ENCODE data around the gene PARD3.
"Not testable (repeated sequence)": the region's sequence is repeated elsewhere in the genome, so short reads cannot be mapped to it uniquely, and the experiment has no call there.

The PARD3 gene

DNA sequence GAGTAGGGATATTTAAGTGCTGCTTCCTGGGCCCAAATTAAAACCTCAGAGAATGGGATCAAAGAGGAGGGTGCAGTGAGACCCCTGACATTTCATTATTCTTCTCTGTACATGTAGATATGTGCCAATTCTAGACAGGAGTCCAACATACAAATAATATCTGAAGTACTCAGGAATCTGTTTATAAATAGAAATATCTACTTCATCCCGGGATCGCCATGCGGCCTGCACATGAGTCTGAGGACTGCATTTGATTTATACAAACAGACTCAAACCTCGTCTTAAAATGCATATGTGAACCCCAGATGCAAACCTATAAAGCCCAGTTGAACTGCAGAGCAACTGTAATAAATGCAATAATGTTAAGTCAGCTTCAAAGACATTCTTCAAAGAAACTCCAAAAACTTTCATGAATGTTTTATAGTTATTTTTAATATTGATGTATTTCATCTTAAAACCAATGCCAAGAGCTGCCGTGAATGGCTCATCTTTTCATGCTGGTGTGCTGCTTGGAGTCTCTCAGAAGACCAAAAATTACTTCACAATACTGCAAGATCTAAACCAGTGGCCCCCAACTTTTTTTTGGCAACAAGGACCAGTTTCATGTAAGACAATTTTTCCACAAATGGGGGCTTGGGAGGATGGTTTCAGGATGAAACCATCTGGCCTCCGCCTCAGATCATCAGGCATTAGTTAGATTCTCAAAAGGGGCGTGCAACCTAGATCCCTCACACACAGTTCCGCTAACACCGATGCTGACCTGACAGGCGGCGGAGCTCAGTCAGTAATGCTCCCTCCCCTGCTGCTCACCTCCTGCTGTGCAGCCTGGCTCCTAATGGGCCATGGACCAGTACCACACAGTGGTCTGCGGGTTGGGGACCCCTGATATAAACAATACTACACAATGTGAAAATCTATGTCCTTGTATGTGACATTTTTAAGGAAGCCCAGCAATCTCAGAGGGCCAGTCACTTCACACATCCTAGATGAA lies 166.9 kb downstream of the PARD3 start:
- no peak for DNase-seq

DNA sequence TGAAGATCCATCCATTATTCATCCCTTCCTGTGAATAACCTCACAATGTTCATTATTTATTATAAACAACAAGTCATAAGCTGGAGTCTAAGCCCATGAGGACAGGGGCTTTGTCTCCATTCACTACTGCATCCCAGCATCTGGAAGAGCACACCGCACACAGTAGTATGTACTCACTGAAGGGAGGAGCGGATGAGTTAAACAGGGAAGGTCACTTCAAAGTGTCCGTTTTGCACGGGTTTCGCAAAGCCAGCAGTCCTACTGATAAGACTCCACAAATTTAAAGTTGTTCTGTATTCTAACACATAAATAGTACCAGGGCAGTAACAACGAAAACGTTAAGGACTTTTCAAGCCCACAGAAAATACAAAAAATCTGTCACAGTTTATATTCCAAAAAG lies 167.9 kb downstream of the PARD3 start:
- no peak for DNase-seq

DNA sequence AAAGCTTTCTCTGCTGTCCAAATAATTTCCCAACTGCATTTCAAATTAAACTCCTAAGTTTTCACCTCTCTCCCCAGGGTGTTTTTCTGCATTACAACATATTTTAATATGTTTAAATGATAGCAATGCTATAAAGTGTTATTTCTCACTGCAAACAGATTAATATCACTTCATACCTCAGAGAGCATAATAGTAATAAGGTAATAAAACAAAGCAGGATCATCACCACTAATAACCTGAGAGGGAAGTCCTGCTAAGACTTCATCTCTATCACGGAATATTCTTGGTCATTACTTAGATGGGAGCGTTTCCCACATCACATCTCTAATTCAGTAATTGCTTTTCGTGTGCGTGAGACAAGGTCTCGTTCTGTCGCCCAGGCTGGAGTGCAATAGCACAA lies 168.8 kb downstream of the PARD3 start:
- no peak for DNase-seq

DNA sequence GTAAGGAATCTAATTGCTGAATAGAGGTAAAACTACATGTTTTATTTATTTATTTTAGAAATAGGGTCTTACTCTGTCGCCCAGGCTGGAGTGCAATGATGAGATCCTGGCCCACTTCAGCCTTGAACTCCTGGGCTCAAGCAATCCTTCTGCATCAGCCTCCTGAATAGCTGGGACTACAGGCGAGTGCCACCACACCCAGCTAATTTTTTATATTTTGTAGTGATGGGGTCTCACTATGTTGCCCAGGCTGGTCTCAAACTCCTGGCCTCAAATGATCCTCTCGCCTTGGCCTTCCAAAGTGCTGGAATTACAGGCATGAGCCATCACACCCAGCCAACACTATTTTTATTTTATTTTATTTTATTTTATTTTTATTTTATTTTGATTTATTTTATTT lies 170.3 kb downstream of the PARD3 start:
- not testable (repeated sequence) for DNase-seq

DNA sequence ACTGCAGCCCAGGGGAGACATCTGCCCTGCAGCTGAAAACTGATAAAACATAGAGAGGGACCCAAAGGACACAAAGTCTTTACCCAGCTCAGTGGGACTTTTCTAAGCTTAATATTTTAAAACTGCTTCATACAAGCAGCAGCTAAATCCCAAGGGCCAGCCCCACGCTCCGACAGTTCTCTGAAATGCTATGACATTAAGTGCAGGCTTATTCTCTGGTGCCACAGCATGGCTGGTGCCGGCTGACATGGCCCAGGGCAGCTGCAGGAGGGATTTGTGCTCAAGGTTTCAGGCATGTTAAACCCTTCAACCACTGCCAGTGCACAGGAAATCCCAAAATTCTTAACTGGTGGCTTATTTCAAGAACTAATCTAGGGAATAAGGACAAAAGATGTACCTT lies 170.9 kb downstream of the PARD3 start:
- DNase-seq, result no peak

DNA sequence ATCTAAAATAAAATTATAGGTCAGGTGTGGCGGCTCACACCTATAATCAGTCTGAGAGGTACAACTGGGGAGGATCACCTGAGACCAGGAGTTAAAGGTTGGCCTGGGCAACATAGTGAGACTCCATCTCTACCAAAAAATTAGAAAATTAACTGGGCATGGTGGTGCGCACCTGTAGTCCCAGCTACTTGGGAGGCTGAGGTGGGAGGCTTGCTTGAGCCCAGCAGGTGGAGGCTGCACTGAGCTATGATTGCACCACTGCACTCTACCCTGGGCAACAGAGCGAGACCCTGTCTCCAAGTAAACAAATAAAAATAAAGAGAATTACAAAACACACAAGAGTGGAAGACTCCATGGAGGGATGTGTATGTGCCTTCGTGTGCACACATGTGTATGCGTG lies 171.5 kb downstream of the PARD3 start:
- DNase-seq, result no peak

DNA sequence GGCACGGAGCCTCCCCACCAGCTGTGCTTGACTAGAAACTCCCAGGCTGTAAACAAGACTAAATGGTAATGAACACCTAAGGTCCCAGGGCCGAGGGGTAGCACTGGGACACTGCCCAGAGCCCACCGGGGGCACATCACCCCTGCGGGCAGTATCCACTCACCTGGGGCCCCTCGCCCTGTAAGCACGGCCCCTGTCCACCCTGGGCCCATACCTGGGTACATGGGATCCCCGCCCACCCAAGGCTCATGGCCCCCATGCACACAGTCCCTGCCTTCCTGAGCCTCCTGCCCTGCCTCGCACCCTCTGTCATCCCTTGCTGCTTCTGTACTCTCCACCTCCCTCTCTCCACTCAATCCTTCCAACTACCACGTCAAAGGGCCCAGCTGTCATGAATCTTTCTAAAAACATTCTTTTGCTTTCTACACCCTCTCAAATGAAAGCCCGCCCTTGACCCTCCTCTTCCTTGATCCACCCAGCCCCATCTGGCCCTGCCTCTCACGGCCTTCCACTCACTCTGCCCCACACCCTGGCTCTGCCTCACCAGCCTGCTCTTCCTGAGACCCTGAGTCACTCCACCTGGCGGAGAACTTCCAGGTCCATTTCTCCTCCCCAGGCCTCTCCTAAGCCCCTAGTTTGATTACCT lies 173.1 kb downstream of the PARD3 start:
- no peak for DNase-seq

DNA sequence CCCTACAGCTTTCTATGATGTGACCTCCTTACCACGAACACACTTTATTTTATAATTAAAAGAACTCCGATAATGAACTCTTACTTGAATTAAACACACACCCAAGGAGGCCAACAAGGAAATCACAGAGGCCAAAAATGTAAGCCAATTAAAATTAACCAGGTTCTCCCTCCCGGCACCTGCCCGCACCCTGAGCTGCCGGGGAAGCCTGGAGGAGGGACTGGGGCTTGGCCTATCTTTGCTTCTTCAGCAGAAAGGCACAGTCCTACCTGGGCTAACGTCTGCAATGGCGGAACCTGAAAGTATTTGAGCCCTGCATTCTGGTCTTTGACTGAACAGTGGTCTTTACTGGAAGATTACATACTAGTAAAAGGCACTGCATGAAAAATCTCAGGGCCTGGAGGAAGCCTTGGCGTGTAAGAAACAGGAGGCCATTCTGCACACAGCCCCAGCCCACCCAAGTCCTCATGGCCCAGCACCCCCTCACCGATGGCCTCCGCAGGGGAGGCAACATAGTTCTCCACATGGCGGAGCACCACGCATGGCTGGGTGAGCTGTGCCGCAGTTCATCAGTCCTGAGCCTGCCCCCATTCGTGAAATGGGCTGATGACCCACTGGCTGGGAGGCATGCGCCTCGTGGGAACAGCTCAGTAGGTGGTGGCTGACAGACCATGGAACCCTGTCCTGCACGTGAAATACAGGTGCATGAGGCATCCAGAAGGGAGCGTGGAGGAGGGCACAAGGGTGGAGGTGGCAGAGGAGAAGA lies 173.8 kb downstream of the PARD3 start:
- DNase-seq, result no peak

DNA sequence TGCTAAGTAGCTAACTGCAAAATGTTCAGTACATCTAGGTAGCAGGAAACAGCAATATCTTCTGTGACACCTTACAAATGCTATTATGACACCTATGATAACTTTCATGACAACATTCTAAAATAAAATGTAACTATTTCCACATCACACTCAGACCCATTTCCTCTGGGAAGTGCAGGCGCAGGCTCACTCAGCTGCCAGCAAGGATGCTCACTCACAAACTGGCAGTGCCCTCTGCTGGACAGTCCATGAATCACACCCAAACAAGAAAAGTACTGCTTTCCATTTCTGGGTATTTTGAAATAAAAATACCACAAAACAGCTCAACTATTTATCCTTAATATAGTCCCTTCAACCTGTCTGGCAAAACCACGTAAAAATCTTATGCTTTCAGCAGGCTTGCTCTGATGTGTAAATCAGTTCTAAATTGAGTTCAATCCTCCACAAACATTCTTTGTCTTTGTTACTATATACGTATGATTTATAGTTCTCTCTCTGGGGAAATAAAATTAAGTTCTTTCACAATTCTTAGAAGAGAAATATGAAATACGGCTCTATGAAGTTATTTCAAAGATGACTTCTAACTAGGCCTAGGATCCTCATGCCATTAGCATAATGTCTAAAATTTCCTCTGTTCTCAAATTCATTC lies 176.6 kb downstream of the PARD3 start:
- DNase-seq, result peak; percentile 71

DNA sequence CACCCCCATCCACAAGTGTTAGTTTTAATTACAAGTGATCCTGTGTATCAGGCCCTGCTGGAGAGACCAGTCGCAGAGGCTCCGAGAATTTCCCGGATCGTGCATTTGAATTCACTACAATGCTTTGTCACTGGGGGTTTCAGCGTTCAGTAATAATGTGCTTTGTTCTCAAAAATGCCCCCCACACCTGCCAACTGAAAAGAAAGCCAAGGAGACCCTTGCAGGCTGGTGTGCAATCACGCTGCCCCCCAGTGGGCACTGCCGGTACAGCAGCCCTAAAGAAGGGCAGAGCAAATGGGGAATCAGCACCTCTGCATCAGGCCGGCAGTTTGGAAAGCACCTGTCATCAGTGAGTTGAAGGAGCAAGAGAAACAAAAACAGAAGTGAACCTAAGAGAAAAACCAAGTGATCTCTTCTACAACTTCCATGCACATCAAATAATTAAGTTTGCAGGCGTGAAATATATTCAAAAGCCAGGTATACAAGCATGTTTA lies 177.6 kb downstream of the PARD3 start:
- peak; percentile 75 for DNase-seq

DNA sequence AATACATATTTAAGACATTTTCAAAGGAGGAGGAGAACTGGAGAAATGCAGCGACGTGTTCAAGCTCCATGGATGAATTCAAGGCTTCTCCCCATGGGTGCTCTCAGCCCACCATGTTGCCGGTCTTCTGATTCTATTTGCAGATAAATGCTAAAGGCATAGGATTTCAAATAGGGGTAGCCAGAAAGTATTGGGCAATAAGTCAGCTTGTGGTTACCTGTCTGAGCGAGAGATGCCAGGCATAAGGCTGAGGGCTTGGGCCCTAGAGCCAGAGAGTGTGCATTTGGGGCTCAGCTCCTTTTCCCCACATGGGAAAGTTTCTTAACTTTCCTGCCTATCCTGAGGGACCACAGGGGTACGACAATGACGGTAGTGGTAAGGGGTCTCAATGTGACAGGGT lies 180.0 kb downstream of the PARD3 start:
- no peak for DNase-seq

DNA sequence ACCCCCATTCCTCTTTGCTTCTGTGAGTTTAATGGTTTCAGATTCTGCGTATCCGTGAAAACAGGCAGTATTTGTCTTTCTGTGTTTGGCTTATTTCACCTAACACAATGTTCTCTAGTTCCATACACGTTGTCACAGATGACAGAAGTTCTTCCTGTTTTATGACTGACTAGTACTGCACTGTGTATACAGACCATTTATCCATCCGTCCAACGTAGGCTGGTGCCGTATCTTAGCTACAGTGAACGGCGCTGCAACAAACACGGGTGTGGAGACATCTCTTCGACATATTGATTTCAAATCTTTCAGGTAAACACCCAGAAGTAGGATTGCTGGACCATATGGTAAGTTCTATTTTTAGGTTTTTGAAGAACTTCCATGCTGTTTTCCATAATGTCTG lies 181.7 kb downstream of the PARD3 start:
- no peak for DNase-seq

DNA sequence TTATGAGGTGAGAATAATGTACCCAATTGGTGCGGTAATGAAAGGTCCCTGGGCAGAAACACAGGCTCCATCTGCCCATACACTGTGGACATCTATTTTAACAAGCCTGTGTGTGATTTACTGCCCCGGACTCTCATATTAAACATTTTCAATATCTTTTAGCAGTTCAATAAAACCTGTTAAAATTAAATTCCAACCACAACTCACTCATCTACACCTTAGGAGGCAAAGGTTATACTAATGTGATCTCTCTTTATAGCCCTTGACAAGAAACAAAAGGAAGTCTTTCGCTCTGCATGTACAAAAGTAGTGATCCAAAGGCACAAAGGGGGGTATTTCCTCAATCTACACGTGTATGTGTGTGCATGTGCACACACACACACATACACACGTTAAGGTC lies 186.0 kb downstream of the PARD3 start:
- DNase-seq, result no peak

DNA sequence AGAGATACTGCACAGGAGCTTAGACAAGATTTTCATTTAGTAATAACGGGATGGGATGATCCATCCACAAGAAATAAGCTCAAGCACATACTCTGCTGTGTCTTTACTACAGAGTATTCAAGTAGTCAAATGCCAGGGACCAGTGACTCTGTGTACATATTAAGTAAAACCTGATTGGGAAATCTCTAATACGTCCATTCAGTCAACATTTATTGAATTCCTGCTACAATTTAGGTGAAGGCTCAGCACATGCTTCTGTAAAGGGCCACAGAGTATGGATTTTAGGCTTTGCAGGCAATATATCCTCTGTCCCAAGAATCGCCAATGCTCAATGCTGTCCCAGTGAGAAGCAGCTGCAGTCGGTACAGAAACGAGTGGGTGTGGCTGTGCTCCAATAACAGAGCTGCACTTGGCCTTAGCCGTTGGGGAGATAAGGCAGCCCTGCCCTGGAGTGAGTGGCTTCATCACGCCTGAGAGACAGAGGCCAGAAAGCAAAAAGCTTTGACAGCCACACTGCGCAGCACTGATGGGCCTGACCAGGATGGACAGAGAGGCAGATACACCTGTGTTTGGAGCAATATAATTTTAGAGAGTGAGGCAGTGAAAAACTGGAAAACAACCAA lies 186.8 kb downstream of the PARD3 start:
- no peak for DNase-seq

DNA sequence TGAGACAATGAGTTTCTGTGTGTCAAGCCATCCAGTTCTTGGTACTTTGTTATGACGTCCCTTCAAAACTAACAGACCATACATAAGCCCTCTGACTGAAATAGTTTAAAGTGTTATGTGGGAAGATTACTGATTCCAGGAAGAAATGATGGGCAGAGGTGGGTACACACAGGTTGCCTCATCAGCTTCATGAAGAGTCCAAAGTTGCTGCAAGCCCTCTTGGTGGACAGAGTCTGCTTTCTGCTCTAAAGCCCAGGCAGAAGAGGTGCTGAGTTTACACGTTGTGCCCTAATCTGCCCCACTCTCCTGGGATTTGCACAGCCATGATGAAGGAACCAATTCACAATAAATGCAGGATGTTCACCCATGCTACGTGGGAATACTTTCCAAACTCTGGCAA lies 187.4 kb downstream of the PARD3 start:
- DNase-seq, result no peak

DNA sequence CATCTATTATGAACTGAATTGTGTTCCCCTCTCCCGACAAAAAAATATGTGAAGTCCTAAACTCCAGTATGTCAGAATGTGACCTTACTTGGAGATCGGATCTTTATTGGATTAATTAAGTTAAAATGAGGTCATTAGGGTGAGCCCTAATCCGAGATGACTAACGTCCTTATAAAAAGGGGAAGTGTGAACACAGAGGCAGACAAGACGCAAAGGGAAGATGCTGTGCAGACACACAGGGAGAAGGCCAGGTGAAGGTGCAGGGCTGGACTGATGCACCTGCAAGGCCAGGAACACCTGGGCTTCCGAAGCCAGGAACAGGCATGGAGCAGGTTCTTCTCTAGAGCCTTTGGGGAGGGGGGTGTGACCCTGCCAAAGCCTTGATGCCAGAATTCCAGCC lies 187.8 kb downstream of the PARD3 start:
- no peak for DNase-seq

DNA sequence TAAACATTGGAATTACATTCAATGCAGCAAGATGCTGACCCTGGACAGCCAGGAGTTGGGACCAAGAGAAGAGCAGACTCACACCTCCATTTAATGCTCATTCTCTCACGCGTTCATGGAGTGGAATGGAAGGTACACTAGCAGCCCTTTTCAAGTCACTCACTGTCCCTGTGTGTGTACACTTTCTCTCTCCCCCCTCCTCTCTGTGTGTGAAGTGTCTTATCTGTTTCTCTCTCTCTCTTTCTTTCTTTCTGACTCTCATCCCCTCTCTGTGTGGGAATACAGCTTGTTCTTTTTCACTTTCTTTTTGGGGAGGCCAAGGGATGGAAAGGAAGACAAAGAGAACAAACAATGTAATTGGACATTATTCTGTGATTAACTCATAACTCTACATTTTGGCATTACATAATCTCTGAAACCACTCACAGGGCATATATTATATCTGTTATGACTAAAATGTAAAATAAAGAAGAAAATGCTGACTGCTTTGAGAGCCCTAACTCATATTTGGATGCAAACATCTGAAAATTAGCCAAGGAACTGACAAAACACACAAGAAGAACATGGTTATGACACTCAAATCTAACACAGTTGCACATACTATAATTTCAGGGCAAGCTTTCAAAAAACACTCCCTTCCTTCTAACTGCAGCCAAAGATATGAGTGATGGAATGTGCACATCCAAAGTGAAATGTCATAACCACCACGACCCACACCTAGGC lies 188.8 kb downstream of the PARD3 start:
- no peak for DNase-seq

DNA sequence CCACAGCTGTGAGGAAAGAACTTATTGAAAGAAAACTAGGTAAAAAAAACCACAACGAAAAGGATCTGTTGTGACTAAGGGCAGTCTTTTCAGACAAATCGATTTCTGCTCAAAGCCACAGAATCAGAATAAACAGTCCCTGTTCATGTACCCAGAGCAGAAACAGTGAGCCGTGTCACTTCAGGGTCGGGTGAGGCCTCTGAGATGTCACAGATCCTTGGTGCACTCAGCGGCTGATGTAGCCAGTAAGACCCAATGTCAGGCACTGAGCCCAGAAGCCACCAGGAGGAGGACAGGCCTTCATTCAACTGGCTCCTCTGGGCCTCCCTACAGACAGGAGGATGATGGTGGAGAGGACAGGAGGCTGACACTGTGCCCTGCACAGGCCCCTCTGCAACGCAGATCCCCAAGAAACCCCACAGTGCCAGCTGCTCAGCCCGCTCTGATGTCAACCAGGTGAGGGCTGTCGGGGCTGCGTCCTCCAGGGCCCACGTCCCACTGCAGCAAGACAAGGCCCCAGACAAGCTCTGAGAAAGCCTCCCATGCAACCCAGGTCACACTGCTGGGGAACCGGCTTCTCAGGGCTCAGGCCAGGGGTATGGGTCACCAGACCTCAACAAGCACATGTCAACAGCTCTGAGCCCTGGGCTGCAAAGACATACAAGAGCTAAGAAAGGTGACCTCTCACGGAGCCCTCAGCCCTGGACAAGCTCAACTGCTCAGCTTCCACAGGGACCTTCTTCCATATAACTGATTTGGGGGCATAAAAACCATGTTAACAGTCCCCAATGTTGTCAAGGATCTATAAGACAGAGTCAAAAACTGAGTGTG lies 190.6 kb downstream of the PARD3 start:
- no peak for DNase-seq

DNA sequence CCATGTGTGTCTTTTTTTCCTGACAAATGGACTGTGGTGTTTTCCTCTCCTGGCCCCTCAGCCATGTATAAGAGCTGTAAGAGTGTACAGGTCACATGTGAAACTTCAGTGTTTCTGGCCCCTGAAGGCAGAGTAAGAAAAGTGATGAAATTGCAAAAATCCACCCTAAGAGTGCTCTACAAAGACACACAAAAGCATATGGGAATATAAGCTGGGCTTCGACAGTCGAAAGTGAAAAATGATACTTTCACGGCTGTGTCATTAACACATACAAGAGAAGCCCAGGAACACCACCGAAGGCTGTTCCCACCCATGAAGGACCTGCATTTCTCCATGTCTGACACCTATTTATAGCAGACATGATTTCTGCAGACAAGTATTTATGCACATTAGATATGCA lies 192.2 kb downstream of the PARD3 start:
- DNase-seq, result no peak

DNA sequence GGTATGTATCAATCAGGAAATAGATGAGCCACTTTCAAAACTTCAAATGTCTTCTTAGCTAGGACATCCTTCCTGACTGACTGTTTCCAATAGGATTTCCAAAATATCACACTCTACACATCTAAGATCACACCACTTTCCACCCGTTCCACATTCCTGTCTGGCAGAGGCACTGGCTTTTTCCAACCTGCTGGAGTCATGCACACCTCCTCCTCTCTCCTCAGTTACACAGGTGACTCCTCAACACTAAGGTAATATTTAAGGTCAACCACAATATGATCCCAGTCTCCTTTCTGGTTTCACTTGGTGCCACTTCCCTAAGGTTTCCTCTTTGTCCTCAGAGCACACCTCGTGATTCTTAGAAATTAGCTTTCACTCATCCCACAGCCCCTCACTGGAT lies 196.5 kb downstream of the PARD3 start:
- DNase-seq, result no peak

Measured in right kidney (tissue), 1 donor.